Measurements from ENCODE around the gene SURF4. TPM values are rescaled to one million over a fixed set of nuclear protein-coding genes. Genes with fewer than 3 reads are reported as not detected.

The SURF4 gene
- total and polyA plus RNA-seq, 2 of the 13 experiments (the other 11 are each of a cell fraction or from before 2014, with no cell fraction given), result 220 to 265 TPM

- FAIRE-seq (no peak), ATAC-seq (peak; percentile 40), DNase-seq (ENCODE audit: low spot score) (peak; percentile 49)
- Histone ChIP-seq H2AFZ (ENCODE audit: low read length) (no peak overlapping the region), H3K9me3 (ENCODE audit: low read length) (no peaks in the 10 kb centered on the region), H3K4me2 (ENCODE audit: low read depth, low read length) (no peak overlapping the region), H3K79me2 (ENCODE audit: insufficient read depth, low read length) (peaks cover 15% of the 10 kb centered on the region), H4K20me1 (ENCODE audit: insufficient read depth, low read length) (peaks cover 34% of the 10 kb centered on the region; the same call in 1 of the 2 replicates), H3K27me3 (ENCODE audit: control insufficient read depth in 1 of 2, insufficient read depth in 2 of 2, low read length in 2 of 2) (no peaks in the 10 kb centered on the region; a peak in 1 of 5 replicates), H3K4me3 (replicated peaks in 1 of 3; ENCODE audit: insufficient read depth in 1 of 3, low read depth in 2 of 3, low read length in 3 of 3) (no peak overlapping the region), H3K36me3 (replicated peaks in 1 of 2; ENCODE audit: control insufficient read depth in 1 of 2, insufficient read depth in 2 of 2, low read length in 2 of 2) (peaks cover 15 to 57% of the 10 kb centered on the region in 2 experiments; a peak in 4 of 5 replicates), H3K27ac (ENCODE audit: extremely low read length, insufficient read depth, low read length) (peak overlapping the region; percentile 50), H3K4me1 (ENCODE audit: insufficient read depth, low read length) (peaks cover 60% of the 10 kb centered on the region), H3K9ac (ENCODE audit: insufficient read depth, low read depth, low read length) (no peak overlapping the region)
- intact Hi-C loops (cut with micrococcal nuclease; ENCODE audit: unreplicated experiment) (loop anchor here (1.0 to 5.0 kb wide), 3 partner anchors 38 to 128 kb away; no protein-coding TSS in a partner anchor), in situ Hi-C loops (cut with HindIII; ENCODE audit: extremely low pct_ligation_motif_present, low pct_unique_long_range_greater_than_20kb) (loop anchor here (5.0 kb wide), 2 partner anchors 48 to 128 kb away; no protein-coding TSS in a partner anchor)
- ChIA-PET POLR2A (interaction anchor here (0.9 to 2.2 kb wide), 5 partner anchors 11 to 13 kb away, joined by 3 to 6 read pairs (median 4); partner anchors contain the start of genes MED22 and RPL7A), CTCF (ENCODE audit: low intra/inter-chr PET ratio, low total read pairs) (interaction anchor here (1.1 to 1.9 kb wide), 4 partner anchors 44 to 126 kb away, joined by 3 to 6 read pairs (median 4); partner anchors contain the start of gene ADAMTS13)
- 95% methylated on average over 11 of the region's 20 CpGs for WGBS (ENCODE audit: low lambda C conversion rate)
- BruUV-seq (replicated peaks), result no TSS peak
- TF ChIP-seq GLMP (CRISPR knock-in tag; IDR thresholded peaks at IDR 0.05; ENCODE audit: borderline replicate concordance) (no peak), SOX13 (IDR thresholded peaks at IDR 0.05) (no peak), SOX13 (CRISPR knock-in tag; conservative IDR thresholded peaks at IDR 0.05 in 1 of 2, IDR thresholded peaks at IDR 0.05 in 1 of 2) (no peak), E2F1 (CRISPR knock-in tag; IDR thresholded peaks at IDR 0.05) (no peak), PHF20 (CRISPR knock-in tag; IDR thresholded peaks at IDR 0.05) (no peak), CENPBD1 (CRISPR knock-in tag; IDR thresholded peaks at IDR 0.05; ENCODE audit: borderline replicate concordance, low read depth) (no peak), PPARG (CRISPR knock-in tag; conservative IDR thresholded peaks at IDR 0.05) (no peak), RAD51 (IDR thresholded peaks at IDR 0.05; ENCODE audit: borderline replicate concordance) (no peak), RCOR2 (CRISPR knock-in tag; IDR thresholded peaks at IDR 0.05) (no peak), REST (IDR thresholded peaks at IDR 0.05; ENCODE audit: borderline replicate concordance in 1 of 2, low read depth in 1 of 2, low read length in 2 of 2) (no peak), TGIF2 (CRISPR knock-in tag; IDR thresholded peaks at IDR 0.05) (no peak), AFF4 (CRISPR knock-in tag; IDR thresholded peaks at IDR 0.05) (no peak)
Observed at GRCh38 chr9:133359399-133360175, 16.3 kb downstream of the SURF4 start.
